CD4-positive, alpha-beta T cell (primary cell): ENCODE data around the gene TMEM179. TPM values are rescaled to one million over a fixed set of nuclear protein-coding genes. Genes with fewer than 3 reads are reported as not detected.

Experiments
- ATAC-seq: fragments of 200-7000 bp; cut with Tn5 transposase; one replicate; pipeline ENCODE4 v1.10.0; 2022; ENCODE audit warnings: mild to moderate bottlenecking; ENCODE audit not compliant: poor library complexity
- CTCF ChIA-PET: fragments of 350-600 bp; sonication (Branson Sonifier 250); formaldehyde crosslinking; loops from one replicate; lab custom pipeline; 2021; ENCODE audit warnings: antibody characterized with exemption, inconsistent platforms; lab: Charles Lee
- POLR2A ChIA-PET: fragments of 350-600 bp; sonication (Branson Sonifier 250); formaldehyde crosslinking; loops from one replicate; lab custom pipeline; 2021; ENCODE audit warnings: antibody characterized with exemption, inconsistent platforms; lab: Charles Lee
- DNase-seq, 14 experiments: peaks; one replicate each; pipeline ENCODE4 v3.0.0-alpha.2; 2013 to 2020; ENCODE audit warnings: mixed read lengths in 2 of 14
- H3K27ac ChIP-seq, 2 donors: one replicate each; pipeline versions ENCODE4 v1.5.1 to v1.7.0; 2013; ENCODE audit warnings: low read length in 2 of 2, low read depth in 1 of 2, mild to moderate bottlenecking in 1 of 2
- H3K27me3 ChIP-seq, 2 experiments: 1 replicate in 1 of 2; 2 replicates in 1 of 2; pipeline versions ENCODE4 v1.6.1 to v1.7.0; 2013; ENCODE audit warnings: low read length in 2 of 2, control low read depth in 1 of 2, mild to moderate bottlenecking in 1 of 2, moderate library complexity in 1 of 2; ENCODE audit not compliant: insufficient read depth in 2 of 2, control insufficient read depth in 1 of 2
- H3K36me3 ChIP-seq: one replicate; pipeline ENCODE4 v1.6.1; 2013; ENCODE audit warnings: low read length, control low read depth; ENCODE audit not compliant: insufficient read depth
- H3K4me1 ChIP-seq: one replicate; pipeline ENCODE4 v1.6.1; 2013; ENCODE audit warnings: low read length, control low read depth; ENCODE audit not compliant: insufficient read depth
- H3K4me3 ChIP-seq: one replicate; pipeline ENCODE4 v1.5.1; 2013; ENCODE audit warnings: mild to moderate bottlenecking, low read length, moderate library complexity
- H3K9me3 ChIP-seq, 2 experiments: 1 replicate in 1 of 2; 2 replicates in 1 of 2; pipeline versions ENCODE4 v1.6.1 to v1.7.0; 2013; ENCODE audit warnings: low read length in 2 of 2, mild to moderate bottlenecking in 2 of 2, control low read depth in 1 of 2, moderate library complexity in 1 of 2; ENCODE audit not compliant: control insufficient read depth in 1 of 2, insufficient read depth in 1 of 2
- H3K27ac Mint-ChIP-seq: one replicate; pipeline ENCODE4 v1.8.0; 2020; ENCODE audit warnings: mixed read lengths
- H3K27me3 Mint-ChIP-seq: one replicate; pipeline ENCODE4 v1.8.0; 2021; ENCODE audit warnings: mixed read lengths
- H3K36me3 Mint-ChIP-seq: one replicate; pipeline ENCODE4 v1.8.0; 2021; ENCODE audit warnings: low read depth, mixed read lengths
- H3K4me1 Mint-ChIP-seq: one replicate; pipeline ENCODE4 v1.8.0; 2021; ENCODE audit warnings: low read depth, mixed read lengths
- H3K4me3 Mint-ChIP-seq: one replicate; pipeline ENCODE4 v1.8.0; 2020; ENCODE audit warnings: mild to moderate bottlenecking, mixed read lengths
- H3K9me3 Mint-ChIP-seq: one replicate; pipeline ENCODE4 v1.8.0; 2020; ENCODE audit warnings: mixed read lengths
- CTCF ChIP-seq: fragments of 200-600 bp; IDR thresholded peaks from one replicate; pipeline ENCODE4 v1.8.0; 2022; ENCODE audit warnings: antibody characterized with exemption, mild to moderate bottlenecking
- intact Hi-C, 2 experiments: fragments of 100-400 bp; cut with DNase I in 1 of 2; cut with micrococcal nuclease in 1 of 2; formaldehyde crosslinking; loops; one replicate each; pipeline versions ENCODE4 v1.15.1 to v1.9.0; 2023 to 2025; cut with DNase I, micrococcal nuclease
- total RNA-seq, 174 experiments: library from RNA in 2 of 174; stranded (reverse) in 2 of 174; gene quantifications; one replicate each; pipeline ENCODE4 v1.2.3 and lab custom pipeline; 2021 to 2026

The TMEM179 gene
- total RNA-seq, 2 experiments from 2014 or later: not detected

DNA sequence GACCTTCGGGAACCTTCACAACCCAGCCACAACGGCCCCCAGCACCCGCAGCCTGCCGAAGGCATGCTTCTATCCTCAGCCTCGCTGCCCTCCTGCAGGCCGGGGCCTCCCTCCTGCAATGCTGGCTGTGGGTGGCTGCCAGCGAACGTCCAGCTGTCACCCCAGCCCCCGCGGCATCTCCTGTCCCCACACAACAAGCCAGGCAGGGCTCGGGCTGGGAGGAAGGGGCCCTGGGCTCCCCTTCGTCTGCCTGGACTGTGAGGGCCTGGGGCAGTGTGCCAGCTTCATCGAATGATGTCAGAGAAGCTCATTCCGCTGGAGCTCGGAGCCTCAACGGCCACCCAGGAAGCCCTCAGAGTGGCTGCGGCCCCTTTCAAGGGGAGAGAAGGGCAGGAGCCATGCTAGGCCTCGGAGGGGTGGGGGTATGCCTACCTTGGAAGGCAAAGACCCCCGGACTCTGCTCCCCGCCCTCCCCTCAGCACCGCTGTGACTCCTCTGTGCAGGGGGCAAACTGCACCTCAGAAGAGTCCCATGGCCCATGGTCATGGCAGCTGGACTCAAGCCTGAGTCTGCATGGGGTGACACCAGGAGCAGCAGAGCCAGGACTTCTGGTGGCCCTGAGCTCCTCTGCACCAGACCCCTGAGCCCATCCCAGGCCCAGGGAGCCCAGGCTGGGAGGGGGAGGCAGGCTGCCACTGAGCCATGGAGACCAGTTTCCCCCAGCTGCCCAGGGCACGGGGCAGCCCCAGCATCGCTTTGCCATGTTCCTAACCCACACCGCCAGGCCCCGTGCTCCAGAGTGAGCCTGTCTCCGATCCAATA, 49.8 kb downstream of the TMEM179 start:
- intact Hi-C loops: no loop called here
- Histone ChIP-seq H3K4me3 (no peak overlapping the region), H3K9me3 (peaks cover 0 to 7% of the 10 kb centered on the region in 2 experiments), H3K27ac (no peak overlapping the region), H3K4me1 (no peaks in the 10 kb centered on the region), H3K36me3 (no peaks in the 10 kb centered on the region), H3K27me3 (peaks cover 0 to 3% of the 10 kb centered on the region in 2 experiments)
- Mint-ChIP-seq H3K36me3 (no peaks in the 10 kb centered on the region), H3K4me3 (no peak overlapping the region), H3K27me3 (peaks cover 15% of the 10 kb centered on the region), H3K9me3 (no peaks in the 10 kb centered on the region), H3K27ac (no peak overlapping the region), H3K4me1 (no peaks in the 10 kb centered on the region)
- ChIA-PET POLR2A (interaction anchor here (0.6 kb wide), 1 partner anchor 423 kb away, joined by 3 read pairs; no protein-coding TSS in a partner anchor), CTCF (no interaction called here)
- DNase-seq (no peak), ATAC-seq (no peak)
- no peak for TF ChIP-seq CTCF

DNA sequence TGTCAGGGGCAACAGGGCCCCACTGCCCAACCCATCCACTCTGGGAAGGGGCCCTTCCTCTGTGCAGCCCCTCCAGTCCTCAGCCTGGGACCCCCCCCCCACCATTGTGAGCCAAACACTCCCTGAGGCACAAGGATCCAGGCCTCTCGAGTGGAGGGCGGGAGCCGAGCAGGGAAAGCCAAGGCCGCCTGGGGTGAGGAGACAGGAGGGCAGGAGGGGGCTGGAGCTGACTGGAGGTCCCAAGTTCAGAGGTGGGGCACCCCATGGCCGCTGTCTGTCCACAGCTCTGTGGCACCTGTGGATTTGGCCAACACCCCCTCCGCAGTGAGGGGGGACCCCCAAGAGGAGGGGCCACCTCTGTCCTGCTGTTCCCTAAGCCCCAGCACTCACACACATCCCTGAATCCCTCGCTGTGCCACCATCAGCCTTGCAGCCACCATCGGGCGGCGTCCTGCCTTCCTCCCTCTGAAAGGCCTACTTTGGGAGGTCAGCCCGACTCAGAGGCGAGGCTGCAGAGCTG, 50.4 kb downstream of the TMEM179 start:
- no peak overlapping the region for H3K27ac Mint-ChIP-seq
- intact Hi-C loops: no loop called here
- ATAC-seq (no peak), DNase-seq (no peak)
- POLR2A ChIA-PET: no interaction called here
- CTCF ChIA-PET: no interaction called here
- H3K9me3 Mint-ChIP-seq: no peaks in the 10 kb centered on the region
- H3K27me3 ChIP-seq: peaks cover 0 to 6% of the 10 kb centered on the region in 2 experiments
- no peaks in the 10 kb centered on the region for H3K4me1 Mint-ChIP-seq
- no peak for TF ChIP-seq CTCF
- peaks cover 0 to 7% of the 10 kb centered on the region in 2 experiments for H3K9me3 ChIP-seq
- no peak overlapping the region for H3K4me3 ChIP-seq
- no peak overlapping the region for H3K27ac ChIP-seq
- no peaks in the 10 kb centered on the region for H3K36me3 ChIP-seq
- H3K4me3 Mint-ChIP-seq: no peak overlapping the region
- H3K36me3 Mint-ChIP-seq: no peaks in the 10 kb centered on the region
- peaks cover 16% of the 10 kb centered on the region for H3K27me3 Mint-ChIP-seq
- H3K4me1 ChIP-seq: no peaks in the 10 kb centered on the region

DNA sequence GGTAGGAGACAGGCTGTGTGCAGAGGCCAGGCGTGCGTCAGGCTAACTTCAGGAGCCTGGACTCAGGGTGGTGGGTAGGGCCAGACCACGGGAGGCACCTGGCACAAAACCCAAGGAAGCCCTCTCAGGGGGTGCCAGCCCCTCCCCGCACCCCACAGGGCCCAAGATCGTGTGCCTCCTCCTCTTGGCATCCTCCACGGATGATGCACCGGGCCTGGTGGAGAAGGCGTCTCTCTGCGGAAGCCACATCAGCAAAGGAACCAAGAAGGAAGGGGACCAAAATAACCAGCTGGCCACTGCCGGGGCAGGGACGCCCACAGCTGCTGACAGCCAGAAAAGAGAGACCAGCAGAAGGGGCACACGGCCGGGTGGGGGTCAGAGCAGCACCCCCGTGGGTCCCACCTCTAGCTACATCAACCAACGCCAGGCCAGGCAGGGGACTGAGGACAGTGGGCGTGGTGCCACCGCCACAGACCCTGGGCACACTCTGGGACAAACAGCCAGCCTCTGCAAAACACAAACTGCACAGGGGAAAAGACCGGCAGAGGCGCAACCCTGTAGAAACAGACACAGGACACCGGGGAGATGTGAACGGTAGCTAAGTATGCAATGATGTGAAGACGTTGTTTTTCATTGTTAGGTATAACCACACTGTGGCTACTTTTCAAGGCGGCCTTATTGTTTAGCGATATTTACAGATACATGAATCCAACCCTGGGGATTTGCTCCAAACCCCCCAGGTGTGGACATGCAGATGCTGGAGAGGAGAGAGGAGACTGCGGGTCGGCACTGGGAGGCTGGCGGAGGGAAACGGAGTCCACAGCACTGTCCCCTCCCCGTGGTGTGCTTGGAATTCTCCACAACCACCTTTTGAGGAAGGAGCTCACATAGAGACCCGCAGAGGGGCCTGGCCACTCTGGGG, 51.1 kb downstream of the TMEM179 start:
- ChIA-PET POLR2A (no interaction called here), CTCF (no interaction called here)
- H3K4me1 Mint-ChIP-seq: no peaks in the 10 kb centered on the region
- H3K27ac ChIP-seq: no peak overlapping the region
- H3K27ac Mint-ChIP-seq: no peak overlapping the region
- DNase-seq (no peak), ATAC-seq (no peak)
- peaks cover 0 to 6% of the 10 kb centered on the region in 2 experiments for H3K27me3 ChIP-seq
- no peak overlapping the region for H3K4me3 Mint-ChIP-seq
- H3K36me3 Mint-ChIP-seq: no peaks in the 10 kb centered on the region
- H3K9me3 ChIP-seq: peaks cover 0 to 7% of the 10 kb centered on the region in 2 experiments
- H3K36me3 ChIP-seq: no peaks in the 10 kb centered on the region
- H3K27me3 Mint-ChIP-seq: peaks cover 16% of the 10 kb centered on the region
- H3K9me3 Mint-ChIP-seq: no peaks in the 10 kb centered on the region
- intact Hi-C loops: no loop called here
- TF ChIP-seq CTCF: no peak
- no peaks in the 10 kb centered on the region for H3K4me1 ChIP-seq
- H3K4me3 ChIP-seq: no peak overlapping the region
